GM12873 (cell line): ENCODE data around the gene OGFRL1.

Experiments
- TF ChIP-seq, protein P1 (sequence below): IDR thresholded peaks from 2 replicates; pipeline ENCODE4 v1.5.1; 2012; ENCODE audit warnings: low read depth, mild to moderate bottlenecking, moderate library complexity, low read length, control low read depth; ENCODE audit not compliant: insufficient read depth; ENCODE audit errors: missing control alignments

OGFRL1 gene

GRCh38 chr6:71250099-71250602, 38.5 kb upstream of the OGFRL1 start:
- TF ChIP-seq, protein P1, sequence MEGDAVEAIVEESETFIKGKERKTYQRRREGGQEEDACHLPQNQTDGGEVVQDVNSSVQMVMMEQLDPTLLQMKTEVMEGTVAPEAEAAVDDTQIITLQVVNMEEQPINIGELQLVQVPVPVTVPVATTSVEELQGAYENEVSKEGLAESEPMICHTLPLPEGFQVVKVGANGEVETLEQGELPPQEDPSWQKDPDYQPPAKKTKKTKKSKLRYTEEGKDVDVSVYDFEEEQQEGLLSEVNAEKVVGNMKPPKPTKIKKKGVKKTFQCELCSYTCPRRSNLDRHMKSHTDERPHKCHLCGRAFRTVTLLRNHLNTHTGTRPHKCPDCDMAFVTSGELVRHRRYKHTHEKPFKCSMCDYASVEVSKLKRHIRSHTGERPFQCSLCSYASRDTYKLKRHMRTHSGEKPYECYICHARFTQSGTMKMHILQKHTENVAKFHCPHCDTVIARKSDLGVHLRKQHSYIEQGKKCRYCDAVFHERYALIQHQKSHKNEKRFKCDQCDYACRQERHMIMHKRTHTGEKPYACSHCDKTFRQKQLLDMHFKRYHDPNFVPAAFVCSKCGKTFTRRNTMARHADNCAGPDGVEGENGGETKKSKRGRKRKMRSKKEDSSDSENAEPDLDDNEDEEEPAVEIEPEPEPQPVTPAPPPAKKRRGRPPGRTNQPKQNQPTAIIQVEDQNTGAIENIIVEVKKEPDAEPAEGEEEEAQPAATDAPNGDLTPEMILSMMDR: no peak

DNA sequence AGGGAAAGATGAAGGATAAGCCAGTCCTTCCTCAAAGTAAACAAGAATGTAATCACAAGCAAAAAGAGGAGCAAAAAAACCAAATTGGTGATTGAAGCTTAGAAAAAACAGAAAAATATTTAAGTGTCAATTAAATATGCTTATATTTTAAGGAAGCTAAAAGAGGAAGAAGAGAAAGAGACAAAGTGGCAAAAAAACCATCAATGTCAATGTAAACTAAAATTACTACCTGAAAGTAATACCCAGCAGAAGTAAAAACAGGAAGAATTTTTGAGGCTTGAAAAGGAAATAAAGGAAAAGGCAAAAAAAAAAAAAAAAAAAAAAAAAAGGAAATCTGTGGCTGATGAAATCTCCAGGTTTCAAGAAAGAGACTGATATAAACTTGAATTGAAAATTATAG, 36.2 kb upstream of the OGFRL1 start:
- TF ChIP-seq, protein P1: no peak

DNA sequence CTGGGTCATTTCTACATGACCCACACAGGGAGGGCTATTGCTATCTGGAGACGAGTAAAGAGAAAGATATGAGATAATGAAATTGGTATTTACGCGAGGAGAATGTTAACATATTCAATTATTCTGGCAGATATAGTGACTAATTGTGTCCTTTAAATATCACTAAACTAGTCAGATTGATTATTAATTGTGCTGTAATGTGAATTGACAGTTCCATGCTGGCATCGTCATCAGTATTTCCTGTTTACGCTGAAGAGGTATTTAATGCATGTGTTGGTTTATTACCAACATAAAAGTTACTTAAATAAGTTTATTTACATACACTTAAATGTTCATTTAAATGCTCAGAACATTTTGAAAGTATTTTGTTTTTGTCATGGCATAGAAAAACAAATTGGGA, 35.7 kb upstream of the OGFRL1 start:
- TF ChIP-seq, protein P1: no peak

- TF ChIP-seq, protein P1: no peak
These were observed 34.3 kb upstream of the OGFRL1 start for GRCh38 chr6:71254323-71254722.

GRCh38 chr6:71258078-71258866, 30.3 kb upstream of the OGFRL1 start:
- TF ChIP-seq, protein P1: no peak

GRCh38 chr6:71259888-71260604, 28.6 kb upstream of the OGFRL1 start:
- TF ChIP-seq, protein P1: no peak

DNA sequence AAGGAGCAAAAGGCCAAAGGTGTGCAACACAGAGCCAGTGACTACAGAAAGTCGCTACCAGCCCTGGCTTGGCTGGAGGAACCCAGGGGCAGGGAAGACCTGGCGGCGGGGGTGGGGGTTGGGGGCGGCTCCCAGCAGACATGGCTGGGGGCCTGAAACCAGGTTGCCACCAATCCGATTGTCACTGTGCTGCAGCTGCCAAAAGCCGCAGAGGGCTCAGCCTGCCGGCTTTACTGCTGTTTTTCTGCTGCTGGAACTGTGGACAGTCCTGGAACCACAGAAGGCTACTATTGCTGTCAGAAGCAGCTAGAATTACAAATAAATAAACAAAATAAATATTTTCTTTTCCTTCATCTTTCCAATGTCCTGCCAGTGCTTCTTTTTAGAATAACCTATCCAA, 25.7 kb upstream of the OGFRL1 start:
- TF ChIP-seq, protein P1: no peak
